Keratinocyte (primary cell): Measurements from ENCODE around the gene SOCS6. TPM values are rescaled to one million over a fixed set of nuclear protein-coding genes. Genes with fewer than 3 reads are reported as not detected.

Source experiments
- DNase-seq: peaks from one replicate; pipeline ENCODE4 v3.0.0-alpha.2; 2011; ENCODE audit warnings: low read depth, missing footprints, low spot score
- FAIRE-seq: peaks from 2 replicates; lab custom pipeline; 2011; peaks lifted over from hg19 to GRCh38; lab: Jason Lieb, UNC
- H2AFZ ChIP-seq: 2 replicates; pipeline ENCODE4 v1.6.0; 2012; ENCODE audit warnings: low read length, control low read depth, inconsistent platforms; ENCODE audit not compliant: control insufficient read depth
- H3K27ac ChIP-seq: 2 replicates; pipeline ENCODE4 v1.5.1; 2011; ENCODE audit warnings: low read length; ENCODE audit not compliant: control insufficient read depth, insufficient read depth
- H3K27me3 ChIP-seq: 3 replicates; pipeline ENCODE4 v1.6.0; 2011; ENCODE audit warnings: low read length; ENCODE audit not compliant: control insufficient read depth, insufficient read depth; ENCODE audit errors: extremely low read depth
- H3K36me3 ChIP-seq, 2 experiments: 2 replicates in 1 of 2; 3 replicates in 1 of 2; pipeline ENCODE4 v1.5.1; 2011; ENCODE audit warnings: low read length in 2 of 2, mild to moderate bottlenecking in 1 of 2; ENCODE audit not compliant: control insufficient read depth in 2 of 2, insufficient read depth in 2 of 2; ENCODE audit errors: extremely low read depth in 1 of 2
- H3K4me1 ChIP-seq: 3 replicates; pipeline ENCODE4 v1.5.1; 2011; ENCODE audit warnings: low read length; ENCODE audit not compliant: control insufficient read depth, insufficient read depth; ENCODE audit errors: extremely low read depth
- H3K4me2 ChIP-seq: 3 replicates; pipeline ENCODE4 v1.6.0; 2011; ENCODE audit warnings: low read depth, low read length; ENCODE audit not compliant: control insufficient read depth, insufficient read depth; ENCODE audit errors: extremely low read depth
- H3K4me3 ChIP-seq, 3 experiments: fragments of 200-600 bp in 1 of 3; sonication (generic) in 1 of 3; 2 replicates in 2 of 3; 3 replicates in 1 of 3; pipeline ENCODE4 v1.5.1; 2011 to 2016; ENCODE audit warnings: low read length in 3 of 3, mild to moderate bottlenecking in 3 of 3, control low read depth in 2 of 3, inconsistent platforms in 1 of 3, low read depth in 1 of 3, mixed read lengths in 1 of 3, mixed run types in 1 of 3, moderate library complexity in 1 of 3; ENCODE audit not compliant: control insufficient read depth in 2 of 3, insufficient read depth in 2 of 3; ENCODE audit errors: extremely low read depth in 1 of 3
- H3K79me2 ChIP-seq: 2 replicates; pipeline ENCODE4 v1.6.0; 2012; ENCODE audit warnings: low read length; ENCODE audit not compliant: control insufficient read depth, insufficient read depth
- H3K9ac ChIP-seq: 3 replicates; pipeline ENCODE4 v1.6.0; 2011; ENCODE audit warnings: low read length; ENCODE audit not compliant: control insufficient read depth, insufficient read depth; ENCODE audit errors: extremely low read depth
- H3K9me1 ChIP-seq: 3 replicates; pipeline ENCODE4 v1.6.0; 2011; ENCODE audit warnings: low read length; ENCODE audit not compliant: control insufficient read depth, insufficient read depth; ENCODE audit errors: extremely low read depth
- H3K9me3 ChIP-seq: 2 replicates; pipeline ENCODE4 v1.5.1; 2012; ENCODE audit warnings: low read depth, low read length; ENCODE audit not compliant: control insufficient read depth
- H4K20me1 ChIP-seq: 3 replicates; pipeline ENCODE4 v1.6.0; 2011; ENCODE audit warnings: low read length; ENCODE audit not compliant: control insufficient read depth, insufficient read depth; ENCODE audit errors: extremely low read depth
- CTCF ChIP-seq, 3 experiments: IDR thresholded peaks in 1 of 3; conservative IDR thresholded peaks in 1 of 3; optimal IDR thresholded peaks in 1 of 3; 2 replicates in 2 of 3; 3 replicates in 1 of 3; pipeline versions ENCODE3 to v1.5.1; 2011; ENCODE audit warnings: low read length in 3 of 3, mild to moderate bottlenecking in 3 of 3, moderate library complexity in 2 of 3, control low read depth in 1 of 3, inconsistent platforms in 1 of 3; ENCODE audit not compliant: insufficient read depth in 2 of 3; ENCODE audit errors: extremely low read depth in 1 of 3
- EZH2 ChIP-seq: IDR thresholded peaks from one replicate; pipeline ENCODE4 v1.6.1; 2012; ENCODE audit warnings: inconsistent platforms, mild to moderate bottlenecking, low read length, moderate library complexity
- dilution Hi-C: fragments of 300-500 bp; cut with MboI; formaldehyde crosslinking; loops from one replicate; pipeline ENCODE4 v1.7.0; 2020; ENCODE audit warnings: low sequenced_read_pairs; ENCODE audit not compliant: extremely low pct_ligation_motif_present
- polyA plus RNA-seq, 5 experiments: library from polyadenylated mRNA; depleted of rRNA in 3 of 5; stranded (reverse) in 3 of 5; stranded (forward) in 1 of 5; unstranded in 1 of 5; fragments of >200 nt; gene quantifications; 1 replicate in 1 of 5; 2 replicates in 3 of 5; 3 replicates in 1 of 5; pipeline versions ENCODE4 v1.2.1 to v1.2.3, GENCODE V29; 2011 to 2012; ENCODE audit warnings: missing spikeins in 2 of 5, low read depth in 1 of 5, low replicate concordance in 1 of 5

The SOCS6 gene
- polyA plus RNA-seq, 1 donor (not counting 4 experiments of a cell fraction or from before 2014, with no cell fraction given): 22.2 TPM

- no peaks in the 10 kb centered on the region for H3K9me1 ChIP-seq
- H2AFZ ChIP-seq: no peak overlapping the region
- FAIRE-seq (no peak), DNase-seq (peak; percentile 11)
- peaks cover 42% of the 10 kb centered on the region for H3K4me1 ChIP-seq
- dilution Hi-C loops: no loop called here
- no peaks in the 10 kb centered on the region for H3K79me2 ChIP-seq
- peaks cover 1% of the 10 kb centered on the region for H3K9me3 ChIP-seq
- H4K20me1 ChIP-seq: no peaks in the 10 kb centered on the region
- no peak overlapping the region for H3K4me3 ChIP-seq
- no peaks in the 10 kb centered on the region for H3K27me3 ChIP-seq
- H3K27ac ChIP-seq: peak overlapping the region; percentile 98
- H3K9ac ChIP-seq: peak overlapping the region; percentile 58
- no peak overlapping the region for H3K4me2 ChIP-seq
- no peak for TF ChIP-seq CTCF (optimal IDR thresholded peaks at IDR 0.05 in 1 of 3, IDR thresholded peaks at IDR 0.05 in 1 of 3, conservative IDR thresholded peaks at IDR 0.05 in 1 of 3; ENCODE audit: extremely low read depth in 1 of 3, insufficient read depth in 2 of 3, low read length in 3 of 3)
- no peak for TF ChIP-seq EZH2
- peaks cover 3 to 7% of the 10 kb centered on the region in 2 experiments for H3K36me3 ChIP-seq
Observed at GRCh38 chr18:70334728-70335329, 46.0 kb downstream of the SOCS6 start.

- dilution Hi-C loops: no loop called here
- H3K4me2 ChIP-seq: peak overlapping the region; percentile 69
- H3K9me1 ChIP-seq: no peaks in the 10 kb centered on the region
- H3K27me3 ChIP-seq: no peaks in the 10 kb centered on the region
- peak overlapping the region; percentile 98 for H3K27ac ChIP-seq
- peak overlapping the region; percentile 59 for H3K9ac ChIP-seq
- TF ChIP-seq EZH2 (no peak), CTCF (optimal IDR thresholded peaks at IDR 0.05 in 1 of 3, IDR thresholded peaks at IDR 0.05 in 1 of 3, conservative IDR thresholded peaks at IDR 0.05 in 1 of 3; ENCODE audit: extremely low read depth in 1 of 3, insufficient read depth in 2 of 3, low read length in 3 of 3) (no peak)
- peak overlapping the region; percentile 32 for H2AFZ ChIP-seq
- H3K4me1 ChIP-seq: peaks cover 42% of the 10 kb centered on the region
- H3K9me3 ChIP-seq: peaks cover 1% of the 10 kb centered on the region
- peak; percentile 52 for DNase-seq
- H3K4me3 ChIP-seq: peak overlapping the region in 1 of 3 experiments; percentile 3
- H3K79me2 ChIP-seq: no peaks in the 10 kb centered on the region
- peaks cover 5 to 8% of the 10 kb centered on the region in 2 experiments for H3K36me3 ChIP-seq
- no peaks in the 10 kb centered on the region for H4K20me1 ChIP-seq
- peak; percentile 94 for FAIRE-seq
Observed at GRCh38 chr18:70335892-70336726, 47.3 kb downstream of the SOCS6 start.
